Astrocyte (in vitro differentiated cells and primary cell): ENCODE results near the gene SLC30A10. TPM values are rescaled to one million over a fixed set of nuclear protein-coding genes. Genes with fewer than 3 reads are reported as not detected.
"Not testable (repeated sequence)": the region's sequence is repeated elsewhere in the genome, so short reads cannot be mapped to it uniquely, and the experiment has no call there.

ENCODE experiments used
- DNase-seq: peaks from one replicate; pipeline ENCODE4 v3.0.0-alpha.2; 2010; ENCODE audit warnings: low read depth
- FAIRE-seq: peaks from 2 replicates; lab custom pipeline; 2011; peaks lifted over from hg19 to GRCh38; lab: Jason Lieb, UNC
- H2AFZ ChIP-seq: 2 replicates; pipeline ENCODE4 v1.6.0; 2012; ENCODE audit warnings: low read depth, low read length, inconsistent platforms
- H3K27ac ChIP-seq: 2 replicates; pipeline ENCODE4 v1.5.1; 2011; ENCODE audit warnings: low read depth, low read length, inconsistent platforms
- H3K27me3 ChIP-seq: 2 replicates; pipeline ENCODE4 v1.6.0; 2011; ENCODE audit warnings: low read length, inconsistent platforms; ENCODE audit not compliant: insufficient read depth
- H3K36me3 ChIP-seq: 2 replicates; pipeline ENCODE4 v1.5.1; 2011; ENCODE audit warnings: low read length, inconsistent platforms; ENCODE audit not compliant: insufficient read depth
- H3K4me1 ChIP-seq: 2 replicates; pipeline ENCODE4 v1.5.1; 2011; ENCODE audit warnings: low read length, inconsistent platforms; ENCODE audit not compliant: insufficient read depth
- H3K4me2 ChIP-seq: 2 replicates; pipeline ENCODE4 v1.6.0; 2012; ENCODE audit warnings: low read length, inconsistent platforms
- H3K4me3 ChIP-seq: 2 replicates; pipeline ENCODE4 v1.5.1; 2011; ENCODE audit warnings: low read depth, mild to moderate bottlenecking, low read length, inconsistent platforms; ENCODE audit not compliant: insufficient read depth
- H3K79me2 ChIP-seq: 2 replicates; pipeline ENCODE4 v1.6.0; 2012; ENCODE audit warnings: mild to moderate bottlenecking, low read length, inconsistent platforms; ENCODE audit not compliant: insufficient read depth
- H3K9ac ChIP-seq: 2 replicates; pipeline ENCODE4 v1.6.0; 2012; ENCODE audit warnings: mild to moderate bottlenecking, low read length, inconsistent platforms
- H3K9me3 ChIP-seq: 2 replicates; pipeline ENCODE4 v1.5.1; 2012; ENCODE audit warnings: low read depth, mild to moderate bottlenecking, low read length, inconsistent platforms; ENCODE audit not compliant: insufficient read depth
- H4K20me1 ChIP-seq: 2 replicates; pipeline ENCODE4 v1.6.0; 2012; ENCODE audit warnings: low read length, inconsistent platforms; ENCODE audit not compliant: insufficient read depth
- H3K27ac Mint-ChIP-seq: one replicate; pipeline ENCODE4 v1.8.0; 2021; ENCODE audit warnings: mild to moderate bottlenecking, mixed read lengths; ENCODE audit not compliant: unreplicated experiment
- H3K27me3 Mint-ChIP-seq: one replicate; pipeline ENCODE4 v1.8.0; 2021; ENCODE audit warnings: low read depth, mixed read lengths; ENCODE audit not compliant: unreplicated experiment
- H3K36me3 Mint-ChIP-seq: one replicate; pipeline ENCODE4 v1.8.0; 2021; ENCODE audit warnings: low read depth, mixed read lengths; ENCODE audit not compliant: unreplicated experiment
- H3K4me1 Mint-ChIP-seq: one replicate; pipeline ENCODE4 v1.8.0; 2021; ENCODE audit warnings: low read depth, mixed read lengths; ENCODE audit not compliant: unreplicated experiment
- H3K4me3 Mint-ChIP-seq: one replicate; pipeline ENCODE4 v1.8.0; 2021; ENCODE audit warnings: mild to moderate bottlenecking, moderate library complexity, mixed read lengths; ENCODE audit not compliant: unreplicated experiment
- H3K9me3 Mint-ChIP-seq: one replicate; pipeline ENCODE4 v1.8.0; 2021; ENCODE audit warnings: mild to moderate bottlenecking, mixed read lengths; ENCODE audit not compliant: unreplicated experiment
- CTCF ChIP-seq: IDR thresholded peaks from 2 replicates; pipeline ENCODE4 v1.5.1; 2011; ENCODE audit warnings: low read depth, mild to moderate bottlenecking, inconsistent platforms, low read length, moderate library complexity; ENCODE audit not compliant: insufficient read depth
- EZH2 ChIP-seq: IDR thresholded peaks from 2 replicates; pipeline ENCODE4 v1.6.1; 2012; ENCODE audit warnings: mild to moderate bottlenecking, low read length, inconsistent platforms; ENCODE audit not compliant: insufficient read depth
- total RNA-seq: library from RNA; stranded (reverse); gene quantifications from 2 replicates; pipeline ENCODE4 v1.2.1, GENCODE V29; 2021

The SLC30A10 gene
- total RNA-seq, 1 donor from 2014 or later, result not detected

DNA sequence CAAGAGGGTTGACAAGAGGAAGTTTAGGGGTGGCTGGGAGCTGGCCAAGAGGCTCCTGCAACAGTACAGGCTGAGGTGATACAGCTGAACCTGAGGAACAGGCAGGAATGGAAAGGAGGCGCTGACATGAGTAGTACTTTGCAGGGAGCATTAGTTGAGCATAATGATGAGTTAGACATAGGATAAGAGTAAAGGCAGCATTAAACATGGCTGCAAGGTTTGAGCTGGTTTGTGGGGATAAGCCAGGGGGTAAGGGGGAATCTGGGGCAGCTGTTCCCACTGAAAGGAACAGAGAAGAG, 20.6 kb downstream of the SLC30A10 start:
- Mint-ChIP-seq H3K4me1 (no peaks in the 10 kb centered on the region), H3K27ac (no peak overlapping the region), H3K9me3 (no peaks in the 10 kb centered on the region), H3K36me3 (no peaks in the 10 kb centered on the region), H3K4me3 (no peak overlapping the region), H3K27me3 (peaks cover 8% of the 10 kb centered on the region)
- H3K27me3 ChIP-seq, result no peaks in the 10 kb centered on the region
- H3K4me2 ChIP-seq, result no peak overlapping the region
- no peaks in the 10 kb centered on the region for H3K9me3 ChIP-seq
- no peak overlapping the region for H3K27ac ChIP-seq
- no peak overlapping the region for H3K9ac ChIP-seq
- no peak overlapping the region for H2AFZ ChIP-seq
- DNase-seq (no peak), FAIRE-seq (no peak)
- H3K36me3 ChIP-seq, result no peaks in the 10 kb centered on the region
- no peak overlapping the region for H3K4me3 ChIP-seq
- no peaks in the 10 kb centered on the region for H3K4me1 ChIP-seq
- TF ChIP-seq EZH2, result no peak
- no peak for TF ChIP-seq CTCF
- H3K79me2 ChIP-seq, result no peaks in the 10 kb centered on the region
- H4K20me1 ChIP-seq, result no peaks in the 10 kb centered on the region

DNA sequence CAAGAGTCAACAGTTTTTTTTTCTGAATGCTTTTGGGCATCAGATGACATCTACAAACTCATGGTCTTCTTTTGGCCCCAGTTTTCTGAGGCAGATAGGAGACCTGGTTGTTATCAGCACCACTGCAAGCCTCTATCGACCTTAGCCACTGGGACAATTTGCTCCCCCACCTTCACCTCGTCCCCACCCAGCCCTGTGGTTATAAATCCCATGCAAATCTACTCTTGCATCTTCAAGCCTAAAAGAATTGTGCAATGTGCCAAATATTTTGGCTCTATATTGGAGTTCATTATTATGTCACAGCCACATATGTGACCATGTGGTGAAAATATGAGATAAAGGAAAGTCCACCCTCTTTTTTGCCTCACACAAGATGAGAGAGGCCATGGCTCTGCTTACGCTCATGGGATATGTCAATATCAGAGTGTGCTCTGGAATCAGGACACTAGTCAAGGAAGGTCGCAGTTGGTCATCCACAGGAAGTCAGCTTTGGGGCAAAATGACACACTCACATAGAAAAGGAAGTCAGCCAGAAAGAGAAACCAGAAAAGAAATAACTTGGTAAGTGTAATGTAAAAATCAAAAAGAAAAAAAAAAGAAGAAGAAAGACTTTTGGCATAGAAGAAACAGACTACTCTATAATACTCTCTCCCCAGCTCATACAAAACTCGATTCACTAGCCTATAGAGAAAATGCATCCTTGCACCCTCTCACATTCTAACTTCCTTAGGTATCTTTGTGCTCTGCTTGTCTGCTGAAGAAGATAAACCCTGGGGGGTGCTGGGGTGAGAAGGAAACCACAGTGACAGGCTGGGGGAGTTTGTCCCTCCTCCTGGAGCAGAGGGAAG, 21.2 kb downstream of the SLC30A10 start:
- Histone ChIP-seq H3K4me2 (no peak overlapping the region), H3K4me1 (no peaks in the 10 kb centered on the region), H3K27ac (no peak overlapping the region), H2AFZ (no peak overlapping the region), H3K36me3 (no peaks in the 10 kb centered on the region), H3K27me3 (no peaks in the 10 kb centered on the region), H3K4me3 (no peak overlapping the region), H3K79me2 (no peaks in the 10 kb centered on the region), H3K9ac (no peak overlapping the region), H4K20me1 (no peaks in the 10 kb centered on the region), H3K9me3 (no peaks in the 10 kb centered on the region)
- Mint-ChIP-seq H3K9me3 (no peaks in the 10 kb centered on the region), H3K27me3 (peaks cover 8% of the 10 kb centered on the region), H3K27ac (no peak overlapping the region), H3K36me3 (no peaks in the 10 kb centered on the region), H3K4me1 (no peaks in the 10 kb centered on the region), H3K4me3 (no peak overlapping the region)
- DNase-seq (no peak), FAIRE-seq (no peak)
- TF ChIP-seq CTCF (no peak), EZH2 (no peak)

DNA sequence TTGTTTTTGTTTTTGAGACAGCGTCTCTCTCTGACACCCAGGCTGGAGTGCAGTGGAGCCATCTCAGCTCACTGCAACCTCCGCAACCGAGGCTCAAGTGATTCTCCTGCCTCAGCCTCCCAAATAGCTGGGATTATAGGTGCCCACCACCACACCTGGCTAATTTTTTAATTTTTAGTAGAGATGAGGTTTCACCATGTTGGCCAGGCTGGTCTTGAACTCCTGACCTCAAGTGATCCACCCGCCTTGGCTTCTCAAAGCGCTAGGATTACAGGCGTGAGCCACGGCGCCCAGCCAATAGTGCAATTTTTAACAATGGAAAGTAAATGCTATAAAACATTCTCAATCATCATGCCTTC, 21.8 kb downstream of the SLC30A10 start:
- H3K9me3 Mint-ChIP-seq, H3K36me3 Mint-ChIP-seq, FAIRE-seq, H3K27me3 ChIP-seq, H3K9me3 ChIP-seq, H3K4me1 Mint-ChIP-seq, H3K27ac ChIP-seq, H3K9ac ChIP-seq, H3K79me2 ChIP-seq, H3K4me1 ChIP-seq, H3K4me3 Mint-ChIP-seq, H2AFZ ChIP-seq, H3K36me3 ChIP-seq, H3K4me2 ChIP-seq, H3K4me3 ChIP-seq, H4K20me1 ChIP-seq, H3K27ac Mint-ChIP-seq, DNase-seq, H3K27me3 Mint-ChIP-seq: not testable (repeated sequence)
